Measurements from ENCODE around the gene PCDHA5.
"Not testable (repeated sequence)": the region's sequence is repeated elsewhere in the genome, so short reads cannot be mapped to it uniquely, and the experiment has no call there.

PCDHA5 gene

DNA sequence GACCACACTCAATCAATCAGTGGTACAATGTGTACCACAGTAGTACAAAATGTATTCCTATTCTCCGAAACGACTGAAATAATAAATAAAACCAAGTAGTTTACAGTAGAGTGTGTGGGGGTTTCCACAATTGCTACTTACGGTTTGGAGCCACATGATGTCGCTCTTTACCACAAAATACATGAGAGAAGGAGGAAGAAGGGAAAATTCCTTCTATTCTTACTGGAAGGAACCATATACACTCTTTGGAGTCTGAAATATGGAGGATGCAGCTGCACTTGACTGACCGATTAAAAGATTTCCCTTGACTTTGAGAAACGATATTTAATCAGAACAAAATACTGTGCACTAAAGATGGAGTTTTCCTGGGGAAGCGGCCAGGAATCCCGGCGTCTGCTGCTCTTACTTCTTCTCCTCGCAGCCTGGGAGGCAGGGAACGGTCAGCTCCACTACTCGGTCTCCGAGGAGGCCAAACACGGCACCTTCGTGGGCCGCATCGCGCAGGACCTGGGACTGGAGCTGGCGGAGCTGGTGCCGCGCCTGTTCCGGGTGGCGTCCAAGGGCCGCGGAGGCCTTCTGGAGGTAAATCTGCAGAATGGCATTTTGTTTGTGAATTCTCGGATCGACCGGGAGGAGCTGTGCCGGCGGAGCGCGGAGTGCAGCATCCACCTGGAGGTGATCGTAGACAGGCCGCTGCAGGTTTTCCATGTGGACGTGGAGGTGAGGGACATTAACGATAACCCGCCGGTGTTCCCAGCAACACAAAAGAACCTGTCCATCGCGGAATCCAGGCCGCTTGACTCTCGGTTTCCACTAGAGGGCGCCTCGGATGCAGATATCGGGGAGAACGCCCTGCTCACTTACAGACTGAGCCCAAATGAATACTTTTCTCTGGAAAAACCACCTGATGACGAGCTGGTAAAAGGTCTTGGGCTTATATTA lies 14.3 kb upstream of the PCDHA5 start, which contains the start of gene PCDHA4:
PCDHA4 (plus strand) TSS at position 235 of the 942 bp plus-strand sequence.
- Histone ChIP-seq H3K79me2 (ENCODE audit: insufficient read depth, low read depth) (no peaks in the 10 kb centered on the region), H3K4me3 (IDR thresholded peaks at IDR 0.05; ENCODE audit: insufficient read depth, low read depth, low read length) (no peak within 1 kb of the TSS), H3K9ac (no peak within 1 kb of the TSS), H3K4me2 (no peak within 1 kb of the TSS), H4K20me1 (ENCODE audit: insufficient read depth) (no peaks in the 10 kb centered on the region), H3K27me3 (ENCODE audit: insufficient read depth, low read depth) (no peaks in the 10 kb centered on the region), H3K27ac (no peak within 1 kb of the TSS), H2AFZ (ENCODE audit: low read depth) (no peak within 1 kb of the TSS), H3K4me1 (ENCODE audit: low read depth, poor library complexity, severe bottlenecking) (no peaks in the 10 kb centered on the region), H3K36me3 (ENCODE audit: insufficient read depth) (no peaks in the 10 kb centered on the region)
- TF ChIP-seq, protein P1, sequence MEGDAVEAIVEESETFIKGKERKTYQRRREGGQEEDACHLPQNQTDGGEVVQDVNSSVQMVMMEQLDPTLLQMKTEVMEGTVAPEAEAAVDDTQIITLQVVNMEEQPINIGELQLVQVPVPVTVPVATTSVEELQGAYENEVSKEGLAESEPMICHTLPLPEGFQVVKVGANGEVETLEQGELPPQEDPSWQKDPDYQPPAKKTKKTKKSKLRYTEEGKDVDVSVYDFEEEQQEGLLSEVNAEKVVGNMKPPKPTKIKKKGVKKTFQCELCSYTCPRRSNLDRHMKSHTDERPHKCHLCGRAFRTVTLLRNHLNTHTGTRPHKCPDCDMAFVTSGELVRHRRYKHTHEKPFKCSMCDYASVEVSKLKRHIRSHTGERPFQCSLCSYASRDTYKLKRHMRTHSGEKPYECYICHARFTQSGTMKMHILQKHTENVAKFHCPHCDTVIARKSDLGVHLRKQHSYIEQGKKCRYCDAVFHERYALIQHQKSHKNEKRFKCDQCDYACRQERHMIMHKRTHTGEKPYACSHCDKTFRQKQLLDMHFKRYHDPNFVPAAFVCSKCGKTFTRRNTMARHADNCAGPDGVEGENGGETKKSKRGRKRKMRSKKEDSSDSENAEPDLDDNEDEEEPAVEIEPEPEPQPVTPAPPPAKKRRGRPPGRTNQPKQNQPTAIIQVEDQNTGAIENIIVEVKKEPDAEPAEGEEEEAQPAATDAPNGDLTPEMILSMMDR (conservative IDR thresholded peaks at IDR 0.05; ENCODE audit: low read depth, low read length): peak; percentile 39; the same call in 1 of the 2 replicates

DNA sequence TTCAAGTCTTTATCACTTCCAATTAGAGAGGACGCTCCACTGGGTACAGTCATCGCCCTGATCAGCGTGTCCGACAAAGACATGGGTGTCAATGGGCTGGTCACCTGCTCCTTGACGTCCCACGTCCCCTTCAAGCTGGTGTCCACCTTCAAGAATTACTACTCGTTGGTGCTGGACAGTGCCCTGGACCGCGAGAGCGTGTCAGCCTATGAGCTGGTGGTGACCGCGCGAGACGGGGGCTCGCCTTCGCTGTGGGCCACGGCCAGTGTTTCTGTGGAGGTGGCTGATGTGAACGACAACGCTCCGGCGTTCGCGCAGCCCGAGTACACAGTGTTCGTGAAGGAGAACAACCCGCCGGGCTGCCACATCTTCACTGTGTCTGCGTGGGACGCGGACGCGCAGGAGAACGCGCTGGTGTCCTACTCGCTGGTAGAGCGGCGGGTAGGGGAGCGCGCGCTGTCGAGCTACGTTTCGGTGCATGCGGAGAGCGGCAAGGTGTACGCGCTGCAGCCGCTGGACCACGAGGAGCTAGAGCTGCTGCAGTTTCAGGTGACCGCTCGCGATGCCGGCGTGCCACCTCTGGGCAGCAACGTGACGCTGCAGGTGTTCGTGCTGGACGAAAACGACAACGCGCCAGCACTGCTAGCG lies 13.0 kb upstream of the PCDHA5 start:
- not testable (repeated sequence) for H2AFZ ChIP-seq (ENCODE audit: low read depth); H3K27ac ChIP-seq; H3K4me2 ChIP-seq; H3K36me3 ChIP-seq (ENCODE audit: insufficient read depth); H3K27me3 ChIP-seq (ENCODE audit: insufficient read depth, low read depth); H3K4me3 ChIP-seq (IDR thresholded peaks at IDR 0.05; ENCODE audit: insufficient read depth, low read depth, low read length); H3K4me1 ChIP-seq (ENCODE audit: low read depth, poor library complexity, severe bottlenecking); H3K9ac ChIP-seq; H3K79me2 ChIP-seq (ENCODE audit: insufficient read depth, low read depth); H4K20me1 ChIP-seq (ENCODE audit: insufficient read depth)

DNA sequence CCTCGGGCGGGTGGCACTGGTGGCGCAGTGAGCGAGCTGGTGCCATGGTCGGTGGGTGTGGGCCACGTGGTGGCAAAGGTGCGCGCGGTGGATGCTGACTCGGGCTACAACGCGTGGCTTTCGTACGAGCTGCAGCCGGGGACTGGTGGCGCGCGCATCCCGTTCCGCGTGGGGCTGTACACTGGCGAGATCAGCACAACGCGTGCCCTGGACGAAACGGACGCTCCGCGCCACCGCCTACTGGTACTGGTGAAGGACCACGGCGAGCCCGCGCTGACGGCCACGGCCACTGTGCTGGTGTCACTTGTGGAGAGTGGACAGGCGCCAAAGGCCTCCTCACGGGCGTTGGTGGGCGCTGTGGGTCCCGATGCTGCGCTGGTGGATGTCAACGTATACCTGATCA lies 12.5 kb upstream of the PCDHA5 start:
- TF ChIP-seq, protein P1 (conservative IDR thresholded peaks at IDR 0.05; ENCODE audit: low read depth, low read length): no peak
- Histone ChIP-seq H3K9ac (no peak overlapping the region), H3K27ac (no peak overlapping the region), H3K79me2 (ENCODE audit: insufficient read depth, low read depth) (no peaks in the 10 kb centered on the region), H2AFZ (ENCODE audit: low read depth) (no peak overlapping the region), H3K4me2 (no peak overlapping the region), H4K20me1 (ENCODE audit: insufficient read depth) (no peaks in the 10 kb centered on the region), H3K4me3 (IDR thresholded peaks at IDR 0.05; ENCODE audit: insufficient read depth, low read depth, low read length) (no peak overlapping the region), H3K4me1 (ENCODE audit: low read depth, poor library complexity, severe bottlenecking) (no peaks in the 10 kb centered on the region), H3K27me3 (ENCODE audit: insufficient read depth, low read depth) (no peaks in the 10 kb centered on the region), H3K36me3 (ENCODE audit: insufficient read depth) (no peaks in the 10 kb centered on the region)

DNA sequence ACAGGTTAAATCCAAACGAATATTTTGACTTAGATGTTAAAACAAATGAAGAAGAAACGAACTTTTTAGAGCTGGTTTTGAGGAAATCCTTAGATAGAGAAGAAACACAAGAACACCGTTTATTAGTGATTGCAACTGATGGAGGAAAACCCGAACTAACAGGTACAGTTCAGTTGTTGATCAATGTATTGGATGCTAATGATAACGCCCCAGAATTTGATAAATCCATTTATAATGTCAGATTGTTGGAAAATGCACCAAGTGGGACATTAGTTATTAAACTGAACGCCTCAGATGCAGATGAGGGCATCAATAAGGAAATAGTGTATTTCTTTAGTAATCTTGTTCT lies 842 bp downstream of the PCDHA5 start:
- H3K79me2 ChIP-seq (ENCODE audit: insufficient read depth, low read depth): no peaks in the 10 kb centered on the region

DNA sequence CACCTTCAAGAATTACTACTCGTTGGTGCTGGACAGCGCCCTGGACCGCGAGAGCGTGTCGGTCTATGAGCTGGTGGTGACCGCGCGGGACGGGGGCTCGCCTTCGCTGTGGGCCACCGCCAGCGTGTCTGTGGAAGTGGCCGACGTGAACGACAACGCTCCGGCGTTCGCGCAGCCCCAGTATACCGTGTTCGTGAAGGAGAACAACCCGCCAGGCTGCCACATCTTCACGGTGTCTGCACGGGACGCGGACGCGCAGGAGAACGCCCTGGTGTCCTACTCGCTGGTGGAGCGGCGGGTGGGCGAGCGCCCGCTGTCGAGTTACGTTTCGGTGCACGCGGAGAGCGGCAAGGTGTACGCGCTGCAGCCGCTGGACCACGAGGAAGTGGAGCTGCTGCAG lies 1.6 kb downstream of the PCDHA5 start:
- not testable (repeated sequence) for H3K27ac ChIP-seq; H3K9ac ChIP-seq; H3K4me3 ChIP-seq (IDR thresholded peaks at IDR 0.05; ENCODE audit: insufficient read depth, low read depth, low read length)

More for the DNA sequence above, 842 bp downstream of the PCDHA5 start:
- no peaks in the 10 kb centered on the region for H3K27me3 ChIP-seq (ENCODE audit: insufficient read depth, low read depth)
- no peaks in the 10 kb centered on the region for H3K36me3 ChIP-seq (ENCODE audit: insufficient read depth)
- no peak overlapping the region for H3K4me3 ChIP-seq (IDR thresholded peaks at IDR 0.05; ENCODE audit: insufficient read depth, low read depth, low read length)
- H3K4me1 ChIP-seq (ENCODE audit: low read depth, poor library complexity, severe bottlenecking): no peaks in the 10 kb centered on the region
- H3K27ac ChIP-seq: no peak overlapping the region
- H2AFZ ChIP-seq (ENCODE audit: low read depth): no peak overlapping the region
- no peaks in the 10 kb centered on the region for H4K20me1 ChIP-seq (ENCODE audit: insufficient read depth)
- H3K9ac ChIP-seq: no peak overlapping the region
- TF ChIP-seq, protein P1 (conservative IDR thresholded peaks at IDR 0.05; ENCODE audit: low read depth, low read length): no peak
- H3K4me2 ChIP-seq: no peak overlapping the region

More for the DNA sequence above, 1.6 kb downstream of the PCDHA5 start:
- not testable (repeated sequence) for H3K4me1 ChIP-seq (ENCODE audit: low read depth, poor library complexity, severe bottlenecking); H3K36me3 ChIP-seq (ENCODE audit: insufficient read depth); H3K4me2 ChIP-seq; H3K27me3 ChIP-seq (ENCODE audit: insufficient read depth, low read depth); H3K79me2 ChIP-seq (ENCODE audit: insufficient read depth, low read depth); H2AFZ ChIP-seq (ENCODE audit: low read depth); H4K20me1 ChIP-seq (ENCODE audit: insufficient read depth)

All from KMS-11 (cell line).